A549 (cell line): ENCODE results near the gene OR1N1.

Source experiments
- CTCF ChIP-seq: fragments of >200 bp; sonication (Bioruptor Twin); formaldehyde crosslinking; IDR thresholded peaks from 3 replicates; pipeline ENCODE4 v1.5.1; 2016
- ESRRA ChIP-seq: fragments of 150-350 bp; IDR thresholded peaks from 2 replicates; pipeline ENCODE4 v1.6.1; 2014; ENCODE audit warnings: mild to moderate bottlenecking, low read length, borderline replicate concordance
- JUNB ChIP-seq: fragments of >200 bp; sonication (Bioruptor Twin); formaldehyde crosslinking; IDR thresholded peaks from 2 replicates; pipeline ENCODE4 v1.6.1; 2016
- RAD21 ChIP-seq, 2 experiments: fragments of >200 bp in 1 of 2; sonication (Bioruptor Twin) in 1 of 2; formaldehyde crosslinking in 1 of 2; IDR thresholded peaks in 1 of 2; conservative IDR thresholded peaks in 1 of 2; 2 replicates in 1 of 2; 3 replicates in 1 of 2; pipeline ENCODE4 v1.6.1; 2012 to 2018; ENCODE audit warnings: inconsistent platforms in 1 of 2
- TF ChIP-seq, protein P1 (sequence below): fragments of 150-350 bp; IDR thresholded peaks from 2 replicates; pipeline ENCODE4 v1.6.1; 2014; ENCODE audit warnings: low read depth, mild to moderate bottlenecking, low read length
- TF ChIP-seq, protein P2 (sequence below): fragments of >200 bp; sonication (Bioruptor Twin); formaldehyde crosslinking; IDR thresholded peaks from 3 replicates; pipeline ENCODE4 v1.6.1; 2016
- TF ChIP-seq, protein P3 (sequence below): IDR thresholded peaks from 2 replicates; pipeline ENCODE4 v1.6.1; 2012

DNA sequence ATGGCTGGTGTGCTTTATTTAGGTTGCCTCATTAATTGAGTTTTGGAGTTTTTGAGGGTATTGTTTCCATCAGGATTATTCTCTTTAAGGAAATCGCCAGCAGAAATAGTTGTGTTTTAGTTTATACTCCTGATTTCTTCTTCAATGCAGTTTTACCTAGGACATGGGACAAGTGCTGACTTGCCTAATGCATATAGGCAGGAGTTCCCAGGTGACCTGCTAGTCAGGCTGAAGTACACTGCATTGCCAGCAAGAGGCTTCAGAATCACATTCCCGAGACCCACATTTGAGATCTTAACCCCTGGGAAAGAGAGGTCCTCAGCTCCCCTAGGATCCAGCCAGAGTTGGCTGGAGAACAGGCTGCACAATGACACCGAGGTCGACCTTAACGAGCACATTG lies 24.3 kb upstream of the OR1N1 start:
- TF ChIP-seq CTCF (no peak), JUNB (no peak), ESRRA (no peak), RAD21 (conservative IDR thresholded peaks at IDR 0.05 in 1 of 2, IDR thresholded peaks at IDR 0.05 in 1 of 2) (no peak)
- TF ChIP-seq, protein P1, sequence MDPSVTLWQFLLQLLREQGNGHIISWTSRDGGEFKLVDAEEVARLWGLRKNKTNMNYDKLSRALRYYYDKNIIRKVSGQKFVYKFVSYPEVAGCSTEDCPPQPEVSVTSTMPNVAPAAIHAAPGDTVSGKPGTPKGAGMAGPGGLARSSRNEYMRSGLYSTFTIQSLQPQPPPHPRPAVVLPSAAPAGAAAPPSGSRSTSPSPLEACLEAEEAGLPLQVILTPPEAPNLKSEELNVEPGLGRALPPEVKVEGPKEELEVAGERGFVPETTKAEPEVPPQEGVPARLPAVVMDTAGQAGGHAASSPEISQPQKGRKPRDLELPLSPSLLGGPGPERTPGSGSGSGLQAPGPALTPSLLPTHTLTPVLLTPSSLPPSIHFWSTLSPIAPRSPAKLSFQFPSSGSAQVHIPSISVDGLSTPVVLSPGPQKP, result no peak
- TF ChIP-seq, protein P2, sequence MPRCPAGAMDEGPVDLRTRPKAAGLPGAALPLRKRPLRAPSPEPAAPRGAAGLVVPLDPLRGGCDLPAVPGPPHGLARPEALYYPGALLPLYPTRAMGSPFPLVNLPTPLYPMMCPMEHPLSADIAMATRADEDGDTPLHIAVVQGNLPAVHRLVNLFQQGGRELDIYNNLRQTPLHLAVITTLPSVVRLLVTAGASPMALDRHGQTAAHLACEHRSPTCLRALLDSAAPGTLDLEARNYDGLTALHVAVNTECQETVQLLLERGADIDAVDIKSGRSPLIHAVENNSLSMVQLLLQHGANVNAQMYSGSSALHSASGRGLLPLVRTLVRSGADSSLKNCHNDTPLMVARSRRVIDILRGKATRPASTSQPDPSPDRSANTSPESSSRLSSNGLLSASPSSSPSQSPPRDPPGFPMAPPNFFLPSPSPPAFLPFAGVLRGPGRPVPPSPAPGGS, result no peak
- TF ChIP-seq, protein P3, sequence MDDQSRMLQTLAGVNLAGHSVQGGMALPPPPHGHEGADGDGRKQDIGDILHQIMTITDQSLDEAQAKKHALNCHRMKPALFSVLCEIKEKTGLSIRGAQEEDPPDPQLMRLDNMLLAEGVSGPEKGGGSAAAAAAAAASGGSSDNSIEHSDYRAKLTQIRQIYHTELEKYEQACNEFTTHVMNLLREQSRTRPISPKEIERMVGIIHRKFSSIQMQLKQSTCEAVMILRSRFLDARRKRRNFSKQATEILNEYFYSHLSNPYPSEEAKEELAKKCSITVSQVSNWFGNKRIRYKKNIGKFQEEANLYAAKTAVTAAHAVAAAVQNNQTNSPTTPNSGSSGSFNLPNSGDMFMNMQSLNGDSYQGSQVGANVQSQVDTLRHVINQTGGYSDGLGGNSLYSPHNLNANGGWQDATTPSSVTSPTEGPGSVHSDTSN, result no peak
